ENCODE data around the gene PRR12. TPM values are rescaled to one million over a fixed set of nuclear protein-coding genes. Genes with fewer than 3 reads are reported as not detected.

The PRR12 gene
- total RNA-seq, 2 experiments from 2014 or later, result 16.4 to 16.9 TPM

DNA sequence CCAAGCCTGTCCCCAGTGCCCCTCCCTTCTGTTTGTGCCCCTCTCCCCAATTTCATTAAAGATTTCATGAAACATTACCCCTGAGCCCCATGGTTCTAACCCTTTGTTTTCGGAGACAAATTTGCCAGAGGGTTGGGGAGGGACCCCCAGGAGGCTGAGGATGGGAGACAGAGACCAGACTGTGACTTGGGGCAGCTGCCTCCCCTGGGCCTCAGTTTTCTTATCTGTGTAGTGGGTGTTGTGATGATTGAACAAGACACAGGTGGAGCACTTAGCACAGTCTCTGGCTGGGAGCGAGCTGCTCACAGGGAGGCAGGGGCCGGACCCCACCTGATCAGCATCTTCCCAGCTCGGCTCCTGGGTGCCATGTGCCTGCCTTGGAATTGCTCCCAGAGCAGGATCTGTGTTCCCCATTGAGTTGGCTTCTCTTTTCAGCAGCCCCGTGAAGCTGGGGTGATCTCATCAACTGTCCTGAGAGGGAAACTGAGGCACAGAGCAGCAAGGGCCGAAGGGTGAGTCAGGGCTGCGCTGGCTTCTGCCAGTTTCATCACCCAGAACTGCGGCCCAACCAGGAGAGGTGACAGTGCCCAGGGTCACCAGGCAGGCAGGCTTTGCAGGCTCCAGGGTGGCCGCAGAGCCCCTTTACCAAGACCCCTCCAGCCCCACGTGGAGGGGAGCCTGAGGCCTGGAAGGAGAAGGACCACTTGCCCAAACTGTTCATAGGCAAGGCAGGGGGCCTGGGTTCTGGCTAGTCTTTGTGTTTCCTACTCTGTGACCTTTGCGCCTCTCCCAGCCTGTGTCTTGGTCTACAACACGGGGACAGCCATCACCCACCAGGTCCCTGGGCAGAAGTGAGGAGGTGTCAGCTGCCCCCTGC is 67.8 kb downstream of the PRR12 start:
- Mint-ChIP-seq H3K27ac (no peak overlapping the region), H3K36me3 (ENCODE audit: low read depth) (peaks cover 29% of the 10 kb centered on the region), H3K9me3 (no peaks in the 10 kb centered on the region), H3K4me3 (no peak overlapping the region), H3K27me3 (ENCODE audit: low read depth) (no peaks in the 10 kb centered on the region), H3K4me1 (ENCODE audit: low read depth) (peaks cover 19% of the 10 kb centered on the region)
- CTCF ChIA-PET, result interaction anchor here (1.7 kb wide), 1 partner anchor 14 kb away, joined by 4 read pairs; no protein-coding TSS in a partner anchor
- intact Hi-C loops (cut with micrococcal nuclease), result no loop called here
- DNase-seq, result no peak

DNA sequence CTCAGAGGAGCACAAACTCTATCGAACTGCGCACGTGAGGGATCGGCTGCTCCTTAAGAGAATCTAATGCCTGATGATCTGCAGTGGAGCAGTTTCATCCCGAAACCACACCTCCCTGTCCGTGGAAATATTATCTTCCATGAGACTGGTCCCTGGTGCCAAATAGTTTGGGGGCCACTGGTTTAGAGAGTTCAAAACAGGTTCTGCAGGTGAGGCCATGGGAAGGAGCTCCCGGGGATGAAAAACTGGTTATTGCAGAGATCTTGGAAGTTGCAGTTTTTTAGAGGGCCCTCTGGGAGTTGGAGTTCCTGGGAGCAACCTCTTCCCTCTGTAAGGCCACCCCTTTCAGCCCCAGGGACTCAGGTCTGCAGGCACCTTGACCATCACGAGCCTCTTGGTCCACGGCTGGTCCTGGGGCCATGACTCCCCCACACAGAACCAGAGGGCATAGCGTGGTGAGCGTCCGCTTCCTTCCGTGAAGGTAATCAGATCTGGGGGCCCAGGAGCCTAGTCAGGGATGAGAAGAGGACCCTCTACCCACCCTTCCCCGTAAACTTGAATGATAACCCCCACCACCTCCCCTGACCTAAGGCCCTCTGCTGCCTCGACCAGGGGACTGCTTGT is 69.5 kb downstream of the PRR12 start:
- peaks cover 27% of the 10 kb centered on the region for H3K36me3 Mint-ChIP-seq (ENCODE audit: low read depth)
- no peaks in the 10 kb centered on the region for H3K27me3 Mint-ChIP-seq (ENCODE audit: low read depth)
- no peak for DNase-seq
- CTCF ChIA-PET, result interaction anchor here (0.7 to 1.7 kb wide), 2 partner anchors 13 to 18 kb away, joined by 3 to 4 read pairs; no protein-coding TSS in a partner anchor
- no peak overlapping the region for H3K27ac Mint-ChIP-seq
- no peaks in the 10 kb centered on the region for H3K9me3 Mint-ChIP-seq
- peaks cover 25% of the 10 kb centered on the region for H3K4me1 Mint-ChIP-seq (ENCODE audit: low read depth)
- H3K4me3 Mint-ChIP-seq, result no peak overlapping the region
- intact Hi-C loops (cut with micrococcal nuclease), result no loop called here

DNA sequence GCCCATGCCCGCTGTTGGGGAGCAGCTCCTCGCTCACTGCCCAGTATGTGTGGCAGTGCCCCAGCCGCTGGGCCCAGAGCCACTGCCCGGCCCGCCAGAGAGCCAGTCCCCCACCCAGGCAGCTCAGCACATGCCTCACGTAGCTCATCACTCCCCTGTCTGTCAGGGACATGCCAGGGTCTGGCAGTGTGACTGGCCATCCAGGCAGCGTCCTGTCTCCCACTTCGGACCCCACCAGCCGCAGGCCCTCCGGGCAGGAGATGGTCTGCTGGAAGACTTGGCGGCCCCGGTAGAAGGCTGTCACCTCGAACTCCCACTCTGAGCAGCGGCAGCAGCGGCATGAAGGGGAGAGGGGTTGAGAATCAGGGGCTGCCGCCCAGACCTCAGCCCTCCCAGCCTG is 71.0 kb downstream of the PRR12 start:
- H3K27ac Mint-ChIP-seq, result no peak overlapping the region
- peaks cover 30% of the 10 kb centered on the region for H3K4me1 Mint-ChIP-seq (ENCODE audit: low read depth)
- H3K4me3 Mint-ChIP-seq, result no peak overlapping the region
- peaks cover 22% of the 10 kb centered on the region for H3K36me3 Mint-ChIP-seq (ENCODE audit: low read depth)
- intact Hi-C loops (cut with micrococcal nuclease), result no loop called here
- CTCF ChIA-PET, result no interaction called here
- H3K27me3 Mint-ChIP-seq (ENCODE audit: low read depth), result no peaks in the 10 kb centered on the region
- no peak for DNase-seq
- H3K9me3 Mint-ChIP-seq, result no peaks in the 10 kb centered on the region

DNA sequence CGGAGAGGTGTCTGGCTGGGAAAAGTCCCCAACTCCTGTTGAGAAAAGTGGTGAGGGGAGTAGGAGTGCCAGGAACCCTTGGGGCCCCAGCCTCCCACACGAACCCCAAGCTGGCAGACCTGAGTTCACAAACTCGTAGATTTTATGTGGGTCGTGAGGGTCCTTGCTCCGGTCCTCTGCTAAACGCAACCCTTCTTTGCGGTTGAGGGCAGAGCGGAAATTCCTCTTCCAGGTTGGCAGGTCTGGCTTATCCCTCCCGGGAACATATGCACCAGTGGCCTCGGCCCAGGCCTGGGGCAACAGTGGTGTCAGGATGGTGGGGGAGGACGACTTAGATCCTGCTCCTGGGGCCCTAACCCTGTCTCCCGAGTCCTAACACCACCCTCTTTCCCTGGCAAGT is 72.2 kb downstream of the PRR12 start:
- Mint-ChIP-seq H3K9me3 (no peaks in the 10 kb centered on the region), H3K27ac (peak overlapping the region; percentile 93), H3K36me3 (ENCODE audit: low read depth) (peaks cover 20% of the 10 kb centered on the region), H3K4me1 (ENCODE audit: low read depth) (peaks cover 36% of the 10 kb centered on the region), H3K27me3 (ENCODE audit: low read depth) (no peaks in the 10 kb centered on the region), H3K4me3 (peak overlapping the region; percentile 98)
- no peak for DNase-seq
- CTCF ChIA-PET, result interaction anchor here (1.2 to 2.2 kb wide), 4 partner anchors 10 to 20 kb away, joined by 3 to 8 read pairs (median 6); no protein-coding TSS in a partner anchor
- intact Hi-C loops (cut with micrococcal nuclease), result no loop called here

DNA sequence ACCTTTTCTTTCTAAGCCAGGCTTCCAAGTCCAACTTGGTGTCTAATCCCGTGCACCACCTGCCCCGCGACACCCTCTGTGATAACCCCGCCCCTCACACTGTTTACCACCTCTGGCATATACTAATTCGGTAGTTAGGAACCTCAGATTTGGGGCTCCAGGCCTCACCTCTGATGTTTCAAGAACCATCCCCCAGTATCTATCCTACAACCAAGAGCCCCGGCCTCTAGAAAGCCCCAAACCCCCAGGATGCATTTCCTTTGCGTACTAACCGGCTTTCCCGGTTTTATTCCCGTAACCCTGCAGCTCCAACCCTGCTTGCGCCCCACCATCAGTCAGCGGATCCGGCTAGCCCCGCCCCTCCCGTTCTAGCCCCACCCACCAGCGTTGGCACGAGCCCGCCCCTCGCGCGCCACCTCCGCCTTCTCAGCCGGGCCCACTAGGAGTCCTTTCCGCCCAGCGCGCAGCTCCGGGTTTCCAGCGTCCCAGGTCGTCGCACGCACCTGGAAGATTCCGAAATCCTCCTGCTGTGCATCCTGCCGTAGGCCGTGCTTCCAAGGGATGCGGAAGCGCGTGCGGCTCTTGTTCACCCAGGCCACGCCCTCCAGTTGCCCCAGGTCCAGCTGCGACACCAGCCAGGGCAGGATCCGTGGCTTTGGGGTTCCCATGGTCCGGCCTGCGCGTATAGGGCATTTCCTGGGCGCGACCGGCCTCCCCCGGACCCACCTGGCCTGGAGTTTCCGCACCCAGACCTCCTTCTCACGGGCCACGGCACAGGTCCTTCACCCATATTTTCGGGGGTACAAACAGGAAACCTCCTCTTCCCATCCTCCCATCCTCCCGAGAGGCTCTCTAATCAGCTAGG is 73.4 kb downstream of the PRR12 start:
- Mint-ChIP-seq H3K4me3 (peak overlapping the region; percentile 98), H3K9me3 (no peaks in the 10 kb centered on the region), H3K27me3 (ENCODE audit: low read depth) (no peaks in the 10 kb centered on the region), H3K36me3 (ENCODE audit: low read depth) (peaks cover 21% of the 10 kb centered on the region), H3K4me1 (ENCODE audit: low read depth) (peaks cover 36% of the 10 kb centered on the region), H3K27ac (peak overlapping the region; percentile 93)
- peak; percentile 97 for DNase-seq
- CTCF ChIA-PET, result interaction anchor here (0.9 to 2.2 kb wide), 6 partner anchors 9 to 53 kb away, joined by 3 to 8 read pairs (median 5); no protein-coding TSS in a partner anchor
- intact Hi-C loops (cut with micrococcal nuclease), result loop anchor here (1.0 kb wide), 4 partner anchors 12 to 212 kb away; partner anchors contain the start of gene RRAS

DNA sequence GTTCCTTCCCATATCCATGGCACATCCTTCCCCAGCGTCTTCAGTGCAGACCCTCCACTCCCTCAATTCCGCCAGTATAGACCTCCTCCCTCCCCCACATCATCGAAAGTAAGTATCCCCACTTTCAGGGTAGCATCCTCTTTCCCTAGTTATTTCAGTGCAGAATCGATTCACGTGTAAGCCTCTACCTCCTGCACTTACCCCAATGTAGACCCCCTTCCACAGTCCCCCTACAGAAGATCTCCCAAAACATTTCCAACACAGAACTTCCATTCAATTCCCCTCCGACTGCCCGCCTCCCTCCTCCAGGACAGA is 74.0 kb downstream of the PRR12 start:
- CTCF ChIA-PET, result interaction anchor here (0.9 to 2.2 kb wide), 3 partner anchors 11 to 53 kb away, joined by 3 to 7 read pairs (median 6); no protein-coding TSS in a partner anchor
- Mint-ChIP-seq H3K4me1 (ENCODE audit: low read depth) (peaks cover 37% of the 10 kb centered on the region), H3K9me3 (no peaks in the 10 kb centered on the region), H3K4me3 (peak overlapping the region; percentile 98), H3K27ac (peak overlapping the region; percentile 93), H3K36me3 (ENCODE audit: low read depth) (peaks cover 23% of the 10 kb centered on the region), H3K27me3 (ENCODE audit: low read depth) (no peaks in the 10 kb centered on the region)
- no peak for DNase-seq
- intact Hi-C loops (cut with micrococcal nuclease), result loop anchor here (1.0 kb wide), 4 partner anchors 11 to 211 kb away; partner anchors contain the start of gene RRAS

DNA sequence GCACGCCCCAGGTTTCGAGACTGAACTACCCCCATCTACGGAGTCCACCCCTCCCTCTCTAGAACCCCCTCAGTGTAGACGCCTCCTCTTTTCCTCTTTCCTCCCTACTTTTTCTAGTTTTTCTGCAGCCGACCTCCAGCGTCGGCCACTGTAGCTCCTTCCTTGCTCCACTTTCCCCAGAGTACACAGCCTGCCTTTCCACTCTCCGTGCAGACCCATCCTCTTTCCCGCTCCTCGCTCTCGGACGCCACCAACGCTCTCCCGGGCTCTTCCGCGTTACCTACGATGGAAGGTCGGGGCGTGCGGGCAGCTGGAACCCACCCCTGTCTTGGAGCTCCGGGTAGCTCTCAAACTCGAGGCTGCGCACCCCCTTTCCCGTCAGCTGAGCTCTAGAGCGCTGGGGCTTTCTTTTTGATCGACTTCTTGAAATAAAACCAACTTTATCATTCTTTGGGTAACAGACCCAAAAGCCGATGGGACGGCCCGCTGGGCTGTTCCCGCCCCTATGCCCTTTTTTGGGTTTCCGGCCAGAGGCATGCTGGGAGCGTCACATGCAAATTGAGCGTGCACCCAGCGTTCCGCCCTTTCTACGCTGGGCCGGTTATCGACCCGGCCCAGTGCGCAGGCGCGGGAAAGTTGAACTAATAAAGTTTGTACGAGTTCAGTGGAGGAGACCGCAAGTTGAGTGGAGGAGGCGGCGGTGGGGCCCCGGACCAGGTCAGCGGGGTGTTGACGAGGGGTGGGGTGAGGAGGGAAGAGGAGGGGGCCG is 74.6 kb downstream of the PRR12 start, which contains the start of the genes BCL2L12 and IRF3:
Gene BCL2L12, plus strand, starts transcription at position 583 of the 769 bp plus-strand sequence. CDS start 760 bp downstream, outside the sequence.
Gene IRF3, minus strand, starts transcription at position 507 of the 769 bp plus-strand sequence. CDS start 1,019 bp downstream, outside the sequence.
- Mint-ChIP-seq H3K27me3 (ENCODE audit: low read depth) (no peaks in the 10 kb centered on the region), H3K27ac (peak within 1 kb of the TSS; percentile 93), H3K9me3 (no peaks in the 10 kb centered on the region), H3K36me3 (ENCODE audit: low read depth) (peaks cover 20% of the 10 kb centered on the region), H3K4me3 (peak within 1 kb of the TSS; percentile 98), H3K4me1 (ENCODE audit: low read depth) (peaks cover 35% of the 10 kb centered on the region)
- intact Hi-C loops (cut with micrococcal nuclease), result loop anchor here (1.0 kb wide), 4 partner anchors 11 to 211 kb away; partner anchors contain the start of gene RRAS
- peak; percentile 100 for DNase-seq
- CTCF ChIA-PET, result interaction anchor here (0.6 to 2.2 kb wide), 4 partner anchors 10 to 86 kb away, joined by 3 to 7 read pairs (median 4); no protein-coding TSS in a partner anchor

DNA sequence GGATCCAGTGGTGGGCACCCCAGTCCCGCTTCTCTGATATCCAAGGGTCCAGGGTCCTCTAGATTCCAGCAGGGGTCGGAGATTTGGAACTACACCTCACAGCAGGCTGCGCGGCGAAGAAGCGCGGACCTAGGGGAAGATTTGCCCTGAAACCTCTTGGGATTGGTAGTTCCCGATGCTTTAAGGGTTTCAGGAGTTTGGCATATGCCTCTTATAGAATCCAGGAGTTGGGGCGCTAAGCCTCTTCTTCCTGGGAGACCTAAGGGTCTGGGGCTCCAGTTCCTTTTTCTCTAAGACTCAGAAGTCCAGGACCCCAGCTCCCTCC is 75.1 kb downstream of the PRR12 start:
- Mint-ChIP-seq H3K4me1 (ENCODE audit: low read depth) (peaks cover 35% of the 10 kb centered on the region), H3K4me3 (peak overlapping the region; percentile 98), H3K27ac (peak overlapping the region; percentile 93), H3K36me3 (ENCODE audit: low read depth) (peaks cover 20% of the 10 kb centered on the region), H3K27me3 (ENCODE audit: low read depth) (no peaks in the 10 kb centered on the region), H3K9me3 (no peaks in the 10 kb centered on the region)
- CTCF ChIA-PET, result interaction anchor here (0.6 kb wide), 1 partner anchor 85 kb away, joined by 3 read pairs; no protein-coding TSS in a partner anchor
- DNase-seq, result no peak
- intact Hi-C loops (cut with micrococcal nuclease), result no loop called here

DNA sequence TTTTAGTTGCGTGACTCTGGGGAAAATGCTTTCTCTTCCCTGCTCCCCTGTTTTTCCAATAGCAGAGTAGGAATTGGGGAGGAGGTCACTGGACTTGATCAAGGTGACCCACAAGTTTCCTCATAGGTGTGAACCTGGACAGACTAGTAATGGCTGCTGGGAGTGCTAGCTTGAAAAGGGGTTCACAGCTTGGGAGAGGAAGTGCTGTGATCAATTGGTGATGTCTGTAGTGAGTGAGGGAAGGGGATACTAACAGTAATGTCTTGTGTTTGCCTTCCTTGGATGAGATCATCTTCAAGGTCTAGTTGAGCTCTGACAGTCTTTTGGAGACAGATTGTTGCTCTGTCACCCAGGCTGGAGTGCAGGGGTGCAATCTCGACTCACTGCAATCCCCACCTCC is 76.5 kb downstream of the PRR12 start:
- CTCF ChIA-PET, result interaction anchor here (1.4 kb wide), 1 partner anchor 13 kb away, joined by 3 read pairs; no protein-coding TSS in a partner anchor
- H3K4me1 Mint-ChIP-seq (ENCODE audit: low read depth), result peaks cover 39% of the 10 kb centered on the region
- intact Hi-C loops (cut with micrococcal nuclease), result no loop called here

DNA sequence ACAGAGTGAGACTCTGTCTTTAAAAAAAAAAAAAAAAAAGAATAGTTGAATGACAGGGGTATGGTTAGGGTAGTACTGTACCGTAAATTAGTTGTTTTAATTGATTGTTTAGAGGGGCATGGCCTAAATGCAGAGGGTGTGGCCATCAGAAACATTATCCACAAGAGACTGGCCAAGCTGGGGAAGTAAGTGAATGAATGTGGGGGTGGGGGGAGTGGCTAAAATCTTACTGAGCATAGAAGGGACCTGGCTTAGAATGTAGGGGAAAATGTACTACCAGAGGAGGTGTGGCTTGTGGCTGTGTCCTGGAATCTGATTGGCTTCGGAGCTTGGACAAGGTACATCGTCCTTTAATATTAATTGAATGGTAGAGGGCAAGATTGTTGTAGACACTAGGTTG is 78.5 kb downstream of the PRR12 start:
- Mint-ChIP-seq H3K36me3 (ENCODE audit: low read depth) (peaks cover 14% of the 10 kb centered on the region), H3K27me3 (ENCODE audit: low read depth) (no peaks in the 10 kb centered on the region), H3K27ac (no peak overlapping the region), H3K9me3 (no peaks in the 10 kb centered on the region), H3K4me3 (no peak overlapping the region), H3K4me1 (ENCODE audit: low read depth) (peaks cover 20% of the 10 kb centered on the region)
- CTCF ChIA-PET, result interaction anchor here (1.4 kb wide), 1 partner anchor 166 kb away, joined by 5 read pairs; no protein-coding TSS in a partner anchor
- intact Hi-C loops (cut with micrococcal nuclease), result no loop called here
- no peak for DNase-seq

More for the DNA sequence above, 76.5 kb downstream of the PRR12 start:
- Mint-ChIP-seq H3K36me3 (ENCODE audit: low read depth) (peaks cover 19% of the 10 kb centered on the region), H3K9me3 (no peaks in the 10 kb centered on the region), H3K4me3 (peak overlapping the region; percentile 98), H3K27me3 (ENCODE audit: low read depth) (no peaks in the 10 kb centered on the region), H3K27ac (no peak overlapping the region)
- DNase-seq, result no peak
